Sigmoid colon (tissue), 3 donors: ENCODE results near the gene ANO3.

Experiments
- POLR2A ChIP-seq, 2 donors: fragments of 450-650 bp; IDR thresholded peaks; one replicate each; pipeline ENCODE4 v1.6.1; 2016; ENCODE audit warnings: antibody characterized with exemption in 2 of 2, mild to moderate bottlenecking in 2 of 2, moderate library complexity in 2 of 2
- TF ChIP-seq, protein P1 (sequence below), 4 experiments: fragments of 450-650 bp in 3 of 4; fragments of 200-600 bp in 1 of 4; IDR thresholded peaks; one replicate each; pipeline ENCODE4 v1.5.1; 2016 to 2019; ENCODE audit warnings: antibody characterized with exemption in 4 of 4, mild to moderate bottlenecking in 3 of 4, moderate library complexity in 2 of 4

DNA sequence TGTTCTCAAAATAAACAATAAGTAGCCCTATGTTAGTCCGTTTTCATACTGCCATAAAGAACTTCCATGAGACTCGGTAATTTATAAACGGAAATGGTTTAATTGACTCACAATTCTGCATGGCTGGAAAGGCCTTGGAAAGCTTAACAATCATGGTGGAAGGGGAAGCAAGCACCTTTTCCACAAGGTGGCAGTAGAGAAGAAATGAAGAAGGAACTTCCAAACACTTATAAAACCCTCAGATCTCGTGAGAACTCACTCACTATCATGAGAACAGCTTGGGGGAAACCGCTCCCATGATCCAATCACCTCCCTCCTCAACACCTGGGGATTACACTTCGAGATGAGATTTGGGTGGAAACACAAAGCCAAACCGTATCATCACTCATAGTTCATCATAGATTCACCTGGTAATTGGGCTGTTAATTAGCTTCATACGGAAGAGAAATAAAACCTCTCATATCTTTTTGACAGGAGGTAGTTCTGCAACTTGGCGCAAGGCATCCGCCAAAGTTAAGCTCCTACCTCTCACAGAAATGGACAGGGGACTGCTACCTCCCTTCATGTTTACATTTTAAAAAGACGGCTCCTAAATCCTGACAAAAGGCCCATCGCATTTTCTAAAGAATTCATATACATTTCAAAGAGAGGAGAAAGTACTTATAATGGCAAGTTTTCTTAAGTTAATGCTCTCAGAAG lies 191.1 kb downstream of the ANO3 start:
- TF ChIP-seq POLR2A (IDR thresholded peaks at IDR 0.05): no peak
- TF ChIP-seq, protein P1, sequence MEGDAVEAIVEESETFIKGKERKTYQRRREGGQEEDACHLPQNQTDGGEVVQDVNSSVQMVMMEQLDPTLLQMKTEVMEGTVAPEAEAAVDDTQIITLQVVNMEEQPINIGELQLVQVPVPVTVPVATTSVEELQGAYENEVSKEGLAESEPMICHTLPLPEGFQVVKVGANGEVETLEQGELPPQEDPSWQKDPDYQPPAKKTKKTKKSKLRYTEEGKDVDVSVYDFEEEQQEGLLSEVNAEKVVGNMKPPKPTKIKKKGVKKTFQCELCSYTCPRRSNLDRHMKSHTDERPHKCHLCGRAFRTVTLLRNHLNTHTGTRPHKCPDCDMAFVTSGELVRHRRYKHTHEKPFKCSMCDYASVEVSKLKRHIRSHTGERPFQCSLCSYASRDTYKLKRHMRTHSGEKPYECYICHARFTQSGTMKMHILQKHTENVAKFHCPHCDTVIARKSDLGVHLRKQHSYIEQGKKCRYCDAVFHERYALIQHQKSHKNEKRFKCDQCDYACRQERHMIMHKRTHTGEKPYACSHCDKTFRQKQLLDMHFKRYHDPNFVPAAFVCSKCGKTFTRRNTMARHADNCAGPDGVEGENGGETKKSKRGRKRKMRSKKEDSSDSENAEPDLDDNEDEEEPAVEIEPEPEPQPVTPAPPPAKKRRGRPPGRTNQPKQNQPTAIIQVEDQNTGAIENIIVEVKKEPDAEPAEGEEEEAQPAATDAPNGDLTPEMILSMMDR (IDR thresholded peaks at IDR 0.05): no peak
